Measurements from ENCODE around the gene SLC45A1.

- TF ChIP-seq EP300 (IDR thresholded peaks at IDR 0.05) (no peak), CTCF (IDR thresholded peaks at IDR 0.05) (no peak)
Observed at GRCh38 chr1:8378981-8379470, 61.1 kb downstream of the SLC45A1 start.
